SK-N-SH (cell line): ENCODE data around the gene PDGFA. TPM values are rescaled to one million over a fixed set of nuclear protein-coding genes. Genes with fewer than 3 reads are reported as not detected.

Experiments used
- CTCF ChIA-PET: fragments of 300-600, 350-600 bp; formaldehyde crosslinking; extraction: SDS; loops from one replicate; lab custom pipeline; 2021; lab: Yijun Ruan, JAX
- POLR2A ChIA-PET: fragments of 350-600 bp; sonication (Branson Sonifier 250); formaldehyde crosslinking; extraction: SDS; loops from one replicate; lab custom pipeline; 2020; ENCODE audit warnings: antibody characterized with exemption, inconsistent platforms; lab: Yijun Ruan, JAX
- DNase-seq: peaks from one replicate; pipeline ENCODE4 v3.0.0; 2012
- H2AFZ ChIP-seq: fragments of 200-600 bp; sonication (generic); 2 replicates; pipeline ENCODE4 v1.8.1; 2016; ENCODE audit warnings: antibody characterized with exemption, mild to moderate bottlenecking, low read depth
- H3F3A ChIP-seq: fragments of 200-600 bp; sonication (generic); replicated peaks from 2 replicates; pipeline ENCODE3; 2016; ENCODE audit warnings: antibody characterized with exemption, mild to moderate bottlenecking; ENCODE audit not compliant: insufficient read depth
- H3K27ac ChIP-seq, 2 experiments: fragments of 200-500 bp in 1 of 2; fragments of 200-600 bp in 1 of 2; sonication (Bioruptor generic) in 1 of 2; sonication (generic), shearing (Covaris generic) in 1 of 2; 2 replicates each; pipeline versions ENCODE4 v1.5.1 to v1.6.1; 2014 to 2016; ENCODE audit warnings: low read depth in 2 of 2, inconsistent platforms in 1 of 2, low read length in 1 of 2, mild to moderate bottlenecking in 1 of 2, mixed read lengths in 1 of 2
- H3K27me3 ChIP-seq: fragments of 200-600 bp; sonication (generic), shearing (Covaris generic); 2 replicates; pipeline ENCODE4 v1.6.1; 2016; ENCODE audit warnings: mixed run types; ENCODE audit not compliant: insufficient read depth
- H3K36me3 ChIP-seq, 2 experiments: fragments of 200-500 bp in 1 of 2; fragments of 200-600 bp in 1 of 2; sonication (Bioruptor generic) in 1 of 2; sonication (generic) in 1 of 2; replicated peaks in 1 of 2; 2 replicates each; pipeline versions ENCODE3 to v1.5.1; 2014 to 2016; ENCODE audit warnings: low read length in 1 of 2, mild to moderate bottlenecking in 1 of 2; ENCODE audit not compliant: insufficient read depth in 2 of 2, control insufficient read depth in 1 of 2
- H3K4me1 ChIP-seq, 2 experiments: fragments of 200-500 bp in 1 of 2; fragments of 200-600 bp in 1 of 2; sonication (Bioruptor generic) in 1 of 2; sonication (generic), shearing (Covaris generic) in 1 of 2; 2 replicates each; pipeline versions ENCODE4 v1.5.1 to v1.6.1; 2014 to 2016; ENCODE audit warnings: low read depth in 1 of 2, low read length in 1 of 2, mixed run types in 1 of 2; ENCODE audit not compliant: insufficient read depth in 2 of 2, control insufficient read depth in 1 of 2
- H3K4me2 ChIP-seq: fragments of 200-600 bp; sonication (generic), shearing (Covaris generic); 2 replicates; pipeline ENCODE4 v1.6.1; 2017; ENCODE audit warnings: mixed run types
- H3K4me3 ChIP-seq, 2 experiments: fragments of 200-500 bp in 1 of 2; fragments of 200-600 bp in 1 of 2; sonication (Bioruptor generic) in 1 of 2; sonication (generic), shearing (Covaris generic) in 1 of 2; 2 replicates each; pipeline versions ENCODE4 v1.5.1 to v1.8.1; 2014 to 2016; ENCODE audit warnings: low read depth in 2 of 2, inconsistent platforms in 1 of 2, low read length in 1 of 2, mild to moderate bottlenecking in 1 of 2, mixed read lengths in 1 of 2, moderate library complexity in 1 of 2
- H3K79me2 ChIP-seq: fragments of 200-600 bp; sonication (generic); 2 replicates; pipeline ENCODE4 v1.8.1; 2017; ENCODE audit warnings: mild to moderate bottlenecking; ENCODE audit not compliant: insufficient read depth
- H3K9ac ChIP-seq: fragments of 200-600 bp; sonication (generic); 2 replicates; pipeline ENCODE4 v1.6.1; 2017; ENCODE audit warnings: mixed run types
- H3K9me2 ChIP-seq: fragments of 200-600 bp; sonication (generic); 2 replicates; pipeline ENCODE4 v1.6.1; 2017; ENCODE audit warnings: mixed run types
- H3K9me3 ChIP-seq: fragments of 200-600 bp; sonication (generic); 2 replicates; pipeline ENCODE4 v1.6.1; 2017; ENCODE audit warnings: mixed run types, mild to moderate bottlenecking, moderate library complexity
- H4K20me1 ChIP-seq: fragments of 200-600 bp; sonication (generic); 2 replicates; pipeline ENCODE4 v1.6.1; 2017; ENCODE audit warnings: mild to moderate bottlenecking, mixed run types; ENCODE audit not compliant: insufficient read depth
- CHD2 ChIP-seq: fragments of 150-350 bp; IDR thresholded peaks from 2 replicates; pipeline ENCODE4 v1.6.1; 2018; ENCODE audit warnings: low read length; ENCODE audit not compliant: partially characterized antibody
- EP300 ChIP-seq, 2 experiments: IDR thresholded peaks; 2 replicates each; pipeline versions ENCODE4 v1.4.0 to v1.6.1; 2012; ENCODE audit warnings: borderline replicate concordance in 1 of 2, low read depth in 1 of 2, low read length in 1 of 2
- FOSL2 ChIP-seq: IDR thresholded peaks from 2 replicates; pipeline ENCODE4 v1.4.0; 2012; ENCODE audit warnings: low read depth, mild to moderate bottlenecking, moderate library complexity, borderline replicate concordance
- FOXM1 ChIP-seq: IDR thresholded peaks from 2 replicates; pipeline ENCODE4 v1.4.0; 2012; ENCODE audit warnings: low read depth, mild to moderate bottlenecking
- NRF1 ChIP-seq: IDR thresholded peaks from 2 replicates; pipeline ENCODE4 v1.6.1; 2012; ENCODE audit warnings: low read depth, mild to moderate bottlenecking, low read length
- POLR2AphosphoS5 ChIP-seq: IDR thresholded peaks from 2 replicates; pipeline ENCODE4 v1.6.1; 2012; ENCODE audit warnings: low read depth, low read length
- RCOR1 ChIP-seq: fragments of 150-350 bp; IDR thresholded peaks from 2 replicates; pipeline ENCODE4 v1.6.1; 2017; ENCODE audit warnings: antibody characterized with exemption, low read length
- RFX5 ChIP-seq: IDR thresholded peaks from 2 replicates; pipeline ENCODE4 v1.6.1; 2012; ENCODE audit warnings: mild to moderate bottlenecking, improper control_type of control experiment, low read length
- TAF1 ChIP-seq: IDR thresholded peaks from 2 replicates; pipeline ENCODE4 v1.6.1; 2012; ENCODE audit warnings: low read depth, mild to moderate bottlenecking, low read length, moderate library complexity, borderline replicate concordance
- TCF12 ChIP-seq: IDR thresholded peaks from 2 replicates; pipeline ENCODE4 v1.4.0; 2012
- TEAD4 ChIP-seq: IDR thresholded peaks from 2 replicates; pipeline ENCODE4 v1.4.0; 2012; ENCODE audit warnings: mild to moderate bottlenecking, borderline replicate concordance; ENCODE audit not compliant: insufficient read depth
- WGBS: methylation state at CpG from one replicate; pipeline ENCODE4 v1.1.6; 2017; ENCODE audit warnings: low lambda C conversion rate; 5-methylcytosine and 5-hydroxymethylcytosine counted together
- polyA plus RNA-seq, 3 experiments: library from polyadenylated mRNA; depleted of rRNA; stranded (reverse); fragments of >200 nt; gene quantifications; 2 replicates each; pipeline ENCODE4 v1.2.3, GENCODE V29; 2012
- TF ChIP-seq, protein P1 (sequence below): IDR thresholded peaks from 2 replicates; pipeline ENCODE4 v1.4.0; 2012; ENCODE audit warnings: low read depth, borderline replicate concordance
- TF ChIP-seq, protein P2 (sequence below): IDR thresholded peaks from 2 replicates; pipeline ENCODE4 v1.4.0; 2012; ENCODE audit warnings: low read depth, borderline replicate concordance
- TF ChIP-seq, protein P3 (sequence below): IDR thresholded peaks from 2 replicates; pipeline ENCODE4 v1.6.1; 2012; ENCODE audit warnings: mild to moderate bottlenecking, low read depth, low read length, moderate library complexity
- TF ChIP-seq, protein P4 (sequence below): fragments of 200-600 bp; sonication (generic); IDR thresholded peaks from 2 replicates; pipeline ENCODE4 v1.6.1; 2017; ENCODE audit warnings: antibody characterized with exemption, mild to moderate bottlenecking, moderate library complexity

PDGFA gene
- polyA plus RNA-seq, 1 of the 3 experiments (the other 2 are of a cell fraction), result 18.9 TPM

DNA sequence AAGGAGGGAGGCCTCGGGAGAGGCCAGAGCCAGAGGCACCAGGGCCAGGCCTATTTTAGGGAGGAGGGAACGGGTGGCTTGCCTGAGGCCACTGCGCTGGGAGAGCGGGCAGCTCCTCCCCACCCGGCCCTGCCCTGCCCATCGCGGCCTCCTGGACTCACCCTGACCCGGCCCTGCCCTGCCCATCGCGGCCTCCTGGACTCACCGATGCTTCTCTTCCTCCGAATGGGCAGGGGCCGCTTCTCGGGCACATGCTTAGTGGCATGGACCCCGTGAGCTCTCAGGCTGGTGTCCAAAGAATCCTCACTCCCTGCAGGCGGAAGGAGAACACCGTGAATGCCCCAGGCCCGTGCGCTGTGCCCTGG lies 7.5 kb downstream of the PDGFA start (continued):
- no peak for TF ChIP-seq TAF1

DNA sequence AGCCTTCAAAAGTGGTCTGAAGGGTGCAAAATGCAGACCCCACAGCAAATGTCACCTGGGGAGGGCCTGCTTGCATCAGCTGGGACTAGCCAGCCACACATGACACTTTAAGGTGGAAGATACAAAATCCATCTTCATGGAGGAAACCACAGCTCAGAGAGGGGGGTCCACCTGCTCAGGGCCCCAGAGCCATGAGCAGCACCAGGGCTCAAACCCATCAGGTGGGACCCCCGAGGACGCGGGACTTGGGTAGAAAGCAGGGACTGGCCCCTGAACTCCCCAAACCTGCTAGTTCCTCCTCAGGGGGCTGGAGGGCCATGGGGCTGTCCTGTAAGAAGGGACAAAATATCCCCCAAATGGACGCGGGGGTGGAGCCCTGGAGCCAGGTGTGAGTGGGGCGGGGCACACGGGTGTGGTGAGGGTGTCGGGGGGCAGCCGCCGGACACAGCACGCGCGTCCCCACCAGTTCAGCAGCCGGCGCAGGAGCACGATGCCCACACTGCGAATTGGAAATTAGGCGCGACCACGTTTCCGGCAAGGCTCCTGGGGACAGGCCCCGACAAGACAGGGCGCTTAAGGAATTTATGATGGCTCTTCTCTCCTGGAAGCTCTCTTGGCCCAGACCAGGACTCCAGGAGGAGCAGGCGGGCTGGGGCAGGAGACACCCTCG lies 8.0 kb downstream of the PDGFA start:
- H3K27me3 ChIP-seq, result no peaks in the 10 kb centered on the region
- peaks cover 8 to 28% of the 10 kb centered on the region in 2 experiments for H3K36me3 ChIP-seq
- POLR2A ChIA-PET, result no interaction called here
- no peak for DNase-seq
- no peaks in the 10 kb centered on the region for H3K9me3 ChIP-seq
- H3K4me1 ChIP-seq, result peaks cover 0 to 29% of the 10 kb centered on the region in 2 experiments; a peak in 2 of 4 replicates
- CTCF ChIA-PET, result interaction anchor here (1.1 to 1.6 kb wide), 2 partner anchors 11 to 256 kb away, joined by 3 to 4 read pairs; no protein-coding TSS in a partner anchor
- H3F3A ChIP-seq, result peaks cover 22% of the 10 kb centered on the region
- H3K4me3 ChIP-seq, result no peak overlapping the region
- no peak overlapping the region for H2AFZ ChIP-seq
- H4K20me1 ChIP-seq, result peaks cover 74% of the 10 kb centered on the region
- H3K79me2 ChIP-seq, result peaks cover 84% of the 10 kb centered on the region
- H3K9me2 ChIP-seq, result no peaks in the 10 kb centered on the region
- no peak overlapping the region for H3K9ac ChIP-seq
- WGBS, result 89% methylated on average over 25 of the region's 25 CpGs
- TF ChIP-seq RCOR1 (no peak), EP300 (IDR thresholded peaks at IDR 0.05; ENCODE audit: borderline replicate concordance in 1 of 2, low read depth in 1 of 2, low read length in 1 of 2) (no peak), TCF12 (no peak), RFX5 (no peak)
- TF ChIP-seq, protein P1, sequence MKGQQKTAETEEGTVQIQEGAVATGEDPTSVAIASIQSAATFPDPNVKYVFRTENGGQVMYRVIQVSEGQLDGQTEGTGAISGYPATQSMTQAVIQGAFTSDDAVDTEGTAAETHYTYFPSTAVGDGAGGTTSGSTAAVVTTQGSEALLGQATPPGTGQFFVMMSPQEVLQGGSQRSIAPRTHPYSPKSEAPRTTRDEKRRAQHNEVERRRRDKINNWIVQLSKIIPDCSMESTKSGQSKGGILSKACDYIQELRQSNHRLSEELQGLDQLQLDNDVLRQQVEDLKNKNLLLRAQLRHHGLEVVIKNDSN, result no peak
- H3K27ac ChIP-seq, result no peak overlapping the region
- H3K4me2 ChIP-seq, result no peak overlapping the region

DNA sequence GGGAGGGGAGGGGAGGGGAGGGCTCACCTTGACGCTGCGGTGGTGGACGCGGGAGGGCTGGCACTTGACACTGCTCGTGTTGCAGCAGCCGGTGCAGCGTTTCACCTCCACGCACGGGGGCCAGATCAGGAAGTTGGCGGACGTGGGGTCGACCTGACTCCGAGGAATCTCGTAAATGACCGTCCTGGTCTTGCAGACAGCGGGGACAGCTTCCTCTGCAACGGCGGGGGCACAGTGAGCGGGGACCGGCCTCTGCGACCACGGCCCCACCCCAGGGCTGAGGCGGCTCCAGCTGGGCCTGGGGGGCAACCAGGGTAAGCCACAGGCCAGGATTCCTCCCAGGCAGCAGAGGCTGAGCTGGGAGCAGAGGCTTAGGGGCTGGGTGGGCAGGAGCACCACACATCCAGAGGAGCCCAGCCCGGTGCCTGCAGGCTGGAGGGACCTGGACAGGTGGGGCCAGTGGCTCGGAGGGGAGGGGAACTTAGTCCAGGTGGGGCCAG lies 8.8 kb downstream of the PDGFA start:
- DNase-seq, result no peak
- no peak for TF ChIP-seq FOSL2
- TF ChIP-seq, protein P2, sequence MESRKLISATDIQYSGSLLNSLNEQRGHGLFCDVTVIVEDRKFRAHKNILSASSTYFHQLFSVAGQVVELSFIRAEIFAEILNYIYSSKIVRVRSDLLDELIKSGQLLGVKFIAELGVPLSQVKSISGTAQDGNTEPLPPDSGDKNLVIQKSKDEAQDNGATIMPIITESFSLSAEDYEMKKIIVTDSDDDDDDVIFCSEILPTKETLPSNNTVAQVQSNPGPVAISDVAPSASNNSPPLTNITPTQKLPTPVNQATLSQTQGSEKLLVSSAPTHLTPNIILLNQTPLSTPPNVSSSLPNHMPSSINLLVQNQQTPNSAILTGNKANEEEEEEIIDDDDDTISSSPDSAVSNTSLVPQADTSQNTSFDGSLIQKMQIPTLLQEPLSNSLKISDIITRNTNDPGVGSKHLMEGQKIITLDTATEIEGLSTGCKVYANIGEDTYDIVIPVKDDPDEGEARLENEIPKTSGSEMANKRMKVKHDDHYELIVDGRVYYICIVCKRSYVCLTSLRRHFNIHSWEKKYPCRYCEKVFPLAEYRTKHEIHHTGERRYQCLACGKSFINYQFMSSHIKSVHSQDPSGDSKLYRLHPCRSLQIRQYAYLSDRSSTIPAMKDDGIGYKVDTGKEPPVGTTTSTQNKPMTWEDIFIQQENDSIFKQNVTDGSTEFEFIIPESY, result no peak
- TF ChIP-seq POLR2AphosphoS5, result no peak
- no peak for TF ChIP-seq CHD2
- no peak for TF ChIP-seq FOXM1
- TF ChIP-seq RFX5, result no peak
- TF ChIP-seq, protein P3, sequence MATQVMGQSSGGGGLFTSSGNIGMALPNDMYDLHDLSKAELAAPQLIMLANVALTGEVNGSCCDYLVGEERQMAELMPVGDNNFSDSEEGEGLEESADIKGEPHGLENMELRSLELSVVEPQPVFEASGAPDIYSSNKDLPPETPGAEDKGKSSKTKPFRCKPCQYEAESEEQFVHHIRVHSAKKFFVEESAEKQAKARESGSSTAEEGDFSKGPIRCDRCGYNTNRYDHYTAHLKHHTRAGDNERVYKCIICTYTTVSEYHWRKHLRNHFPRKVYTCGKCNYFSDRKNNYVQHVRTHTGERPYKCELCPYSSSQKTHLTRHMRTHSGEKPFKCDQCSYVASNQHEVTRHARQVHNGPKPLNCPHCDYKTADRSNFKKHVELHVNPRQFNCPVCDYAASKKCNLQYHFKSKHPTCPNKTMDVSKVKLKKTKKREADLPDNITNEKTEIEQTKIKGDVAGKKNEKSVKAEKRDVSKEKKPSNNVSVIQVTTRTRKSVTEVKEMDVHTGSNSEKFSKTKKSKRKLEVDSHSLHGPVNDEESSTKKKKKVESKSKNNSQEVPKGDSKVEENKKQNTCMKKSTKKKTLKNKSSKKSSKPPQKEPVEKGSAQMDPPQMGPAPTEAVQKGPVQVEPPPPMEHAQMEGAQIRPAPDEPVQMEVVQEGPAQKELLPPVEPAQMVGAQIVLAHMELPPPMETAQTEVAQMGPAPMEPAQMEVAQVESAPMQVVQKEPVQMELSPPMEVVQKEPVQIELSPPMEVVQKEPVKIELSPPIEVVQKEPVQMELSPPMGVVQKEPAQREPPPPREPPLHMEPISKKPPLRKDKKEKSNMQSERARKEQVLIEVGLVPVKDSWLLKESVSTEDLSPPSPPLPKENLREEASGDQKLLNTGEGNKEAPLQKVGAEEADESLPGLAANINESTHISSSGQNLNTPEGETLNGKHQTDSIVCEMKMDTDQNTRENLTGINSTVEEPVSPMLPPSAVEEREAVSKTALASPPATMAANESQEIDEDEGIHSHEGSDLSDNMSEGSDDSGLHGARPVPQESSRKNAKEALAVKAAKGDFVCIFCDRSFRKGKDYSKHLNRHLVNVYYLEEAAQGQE, result no peak
- TF ChIP-seq, protein P4, sequence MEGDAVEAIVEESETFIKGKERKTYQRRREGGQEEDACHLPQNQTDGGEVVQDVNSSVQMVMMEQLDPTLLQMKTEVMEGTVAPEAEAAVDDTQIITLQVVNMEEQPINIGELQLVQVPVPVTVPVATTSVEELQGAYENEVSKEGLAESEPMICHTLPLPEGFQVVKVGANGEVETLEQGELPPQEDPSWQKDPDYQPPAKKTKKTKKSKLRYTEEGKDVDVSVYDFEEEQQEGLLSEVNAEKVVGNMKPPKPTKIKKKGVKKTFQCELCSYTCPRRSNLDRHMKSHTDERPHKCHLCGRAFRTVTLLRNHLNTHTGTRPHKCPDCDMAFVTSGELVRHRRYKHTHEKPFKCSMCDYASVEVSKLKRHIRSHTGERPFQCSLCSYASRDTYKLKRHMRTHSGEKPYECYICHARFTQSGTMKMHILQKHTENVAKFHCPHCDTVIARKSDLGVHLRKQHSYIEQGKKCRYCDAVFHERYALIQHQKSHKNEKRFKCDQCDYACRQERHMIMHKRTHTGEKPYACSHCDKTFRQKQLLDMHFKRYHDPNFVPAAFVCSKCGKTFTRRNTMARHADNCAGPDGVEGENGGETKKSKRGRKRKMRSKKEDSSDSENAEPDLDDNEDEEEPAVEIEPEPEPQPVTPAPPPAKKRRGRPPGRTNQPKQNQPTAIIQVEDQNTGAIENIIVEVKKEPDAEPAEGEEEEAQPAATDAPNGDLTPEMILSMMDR, result no peak
- TF ChIP-seq NRF1, result no peak
- no peak for TF ChIP-seq TEAD4

More for the DNA sequence above, 8.8 kb downstream of the PDGFA start:
- peaks cover 12 to 35% of the 10 kb centered on the region in 2 experiments for H3K36me3 ChIP-seq
- no peak overlapping the region for H3K27ac ChIP-seq
- H3K9me2 ChIP-seq, result no peaks in the 10 kb centered on the region
- no peak overlapping the region for H3K4me2 ChIP-seq
- ChIA-PET POLR2A (no interaction called here), CTCF (interaction anchor here (1.1 to 1.6 kb wide), 2 partner anchors 12 to 257 kb away, joined by 3 to 4 read pairs; no protein-coding TSS in a partner anchor)
- no peak overlapping the region for H2AFZ ChIP-seq
- 90% methylated on average over 25 of the region's 25 CpGs for WGBS
- peaks cover 22% of the 10 kb centered on the region for H3F3A ChIP-seq
- no peaks in the 10 kb centered on the region for H3K9me3 ChIP-seq
- no peaks in the 10 kb centered on the region for H3K27me3 ChIP-seq
- H3K4me1 ChIP-seq, result peaks cover 0 to 29% of the 10 kb centered on the region in 2 experiments; a peak in 2 of 4 replicates
- peaks cover 84% of the 10 kb centered on the region for H3K79me2 ChIP-seq
- H3K9ac ChIP-seq, result no peak overlapping the region
- H3K4me3 ChIP-seq, result no peak overlapping the region
- H4K20me1 ChIP-seq, result peaks cover 76% of the 10 kb centered on the region
